MM.1S (cell line): Measurements from ENCODE around the gene EPHA2.

Source experiments
- DNase-seq: peaks from one replicate; pipeline ENCODE4 v3.0.0-alpha.2; 2015
- H2AFZ ChIP-seq: fragments of 300-600 bp; sonication (generic); 2 replicates; pipeline ENCODE4 v1.6.0; 2016; ENCODE audit warnings: antibody characterized with exemption, low read length
- H3F3A ChIP-seq: fragments of 300-600 bp; sonication (generic); 2 replicates; pipeline ENCODE4 v1.6.1; 2016; ENCODE audit warnings: mild to moderate bottlenecking, antibody characterized with exemption, low read length, moderate library complexity, mixed read lengths; ENCODE audit not compliant: insufficient read depth
- H3K27ac ChIP-seq: fragments of 300-600 bp; sonication (generic); 2 replicates; pipeline ENCODE4 v1.5.1; 2016; ENCODE audit warnings: mild to moderate bottlenecking, low read length
- H3K27me3 ChIP-seq: fragments of 300-600 bp; sonication (generic); replicated peaks from 2 replicates; pipeline ENCODE4 v1.6.0; 2016; ENCODE audit warnings: low read length; ENCODE audit not compliant: insufficient read depth
- H3K36me3 ChIP-seq: fragments of 300-600 bp; sonication (generic); replicated peaks from 2 replicates; pipeline ENCODE4 v1.6.1; 2016; ENCODE audit warnings: mild to moderate bottlenecking, low read length, mixed read lengths; ENCODE audit not compliant: insufficient read depth
- H3K4me1 ChIP-seq: fragments of 300-600 bp; sonication (generic); 2 replicates; pipeline ENCODE4 v1.6.1; 2016; ENCODE audit warnings: low read length, mixed read lengths
- H3K4me2 ChIP-seq: fragments of 300-600 bp; sonication (generic); 2 replicates; pipeline ENCODE4 v1.6.0; 2016; ENCODE audit warnings: low read depth, low read length
- H3K4me3 ChIP-seq: fragments of 300-600 bp; sonication (generic); 2 replicates; pipeline ENCODE4 v1.5.1; 2016; ENCODE audit warnings: low read length, mixed read lengths
- H3K79me2 ChIP-seq: fragments of 300-600 bp; sonication (generic); 2 replicates; pipeline ENCODE4 v1.6.1; 2016; ENCODE audit warnings: mixed run types, low read length, mixed read lengths
- H3K9ac ChIP-seq: fragments of 300-600 bp; sonication (generic); 2 replicates; pipeline ENCODE4 v1.6.1; 2016; ENCODE audit warnings: low read length, mixed read lengths
- H3K9me2 ChIP-seq: fragments of 300-600 bp; sonication (generic); replicated peaks from 2 replicates; pipeline ENCODE4 v1.6.1; 2016; ENCODE audit warnings: mild to moderate bottlenecking, low read length, mixed read lengths; ENCODE audit not compliant: insufficient read depth
- H3K9me3 ChIP-seq: fragments of 300-600 bp; sonication (generic); replicated peaks from 2 replicates; pipeline ENCODE4 v1.6.1; 2016; ENCODE audit warnings: mild to moderate bottlenecking, low read length, mixed read lengths; ENCODE audit not compliant: insufficient read depth
- H4K20me1 ChIP-seq: fragments of 300-600 bp; sonication (generic); 2 replicates; pipeline ENCODE4 v1.6.1; 2016; ENCODE audit warnings: mild to moderate bottlenecking, low read length, moderate library complexity, mixed read lengths; ENCODE audit not compliant: insufficient read depth
- CTCF ChIP-seq: fragments of 300-600 bp; sonication (generic); IDR thresholded peaks from 2 replicates; pipeline ENCODE4 v1.5.1; 2016; ENCODE audit warnings: antibody characterized with exemption, low read length, mixed read lengths
- EZH2 ChIP-seq: fragments of 300-600 bp; sonication (generic); optimal IDR thresholded peaks from 2 replicates; pipeline ENCODE3; 2017; ENCODE audit warnings: low read depth, mild to moderate bottlenecking, antibody characterized with exemption, low read length, mixed read lengths
- EZH2phosphoT487 ChIP-seq: fragments of 300-600 bp; sonication (generic); IDR thresholded peaks from 2 replicates; pipeline ENCODE4 v1.6.1; 2018; ENCODE audit warnings: antibody characterized with exemption, low read length

Gene EPHA2

GRCh38 chr1:16127676-16128337 is 28.1 kb downstream of the EPHA2 start:
- Histone ChIP-seq H3K9me2 (no peaks in the 10 kb centered on the region), H3K27me3 (peaks cover 96% of the 10 kb centered on the region), H3K9me3 (no peaks in the 10 kb centered on the region), H3K9ac (no peak overlapping the region), H3K4me3 (no peak overlapping the region), H3K27ac (no peak overlapping the region), H3K4me1 (no peaks in the 10 kb centered on the region), H3K36me3 (no peaks in the 10 kb centered on the region), H2AFZ (no peak overlapping the region), H4K20me1 (no peaks in the 10 kb centered on the region), H3K79me2 (no peaks in the 10 kb centered on the region), H3F3A (no peaks in the 10 kb centered on the region), H3K4me2 (no peak overlapping the region)
- no peak for DNase-seq
- TF ChIP-seq EZH2phosphoT487 (no peak), EZH2 (no peak), CTCF (no peak)

DNA sequence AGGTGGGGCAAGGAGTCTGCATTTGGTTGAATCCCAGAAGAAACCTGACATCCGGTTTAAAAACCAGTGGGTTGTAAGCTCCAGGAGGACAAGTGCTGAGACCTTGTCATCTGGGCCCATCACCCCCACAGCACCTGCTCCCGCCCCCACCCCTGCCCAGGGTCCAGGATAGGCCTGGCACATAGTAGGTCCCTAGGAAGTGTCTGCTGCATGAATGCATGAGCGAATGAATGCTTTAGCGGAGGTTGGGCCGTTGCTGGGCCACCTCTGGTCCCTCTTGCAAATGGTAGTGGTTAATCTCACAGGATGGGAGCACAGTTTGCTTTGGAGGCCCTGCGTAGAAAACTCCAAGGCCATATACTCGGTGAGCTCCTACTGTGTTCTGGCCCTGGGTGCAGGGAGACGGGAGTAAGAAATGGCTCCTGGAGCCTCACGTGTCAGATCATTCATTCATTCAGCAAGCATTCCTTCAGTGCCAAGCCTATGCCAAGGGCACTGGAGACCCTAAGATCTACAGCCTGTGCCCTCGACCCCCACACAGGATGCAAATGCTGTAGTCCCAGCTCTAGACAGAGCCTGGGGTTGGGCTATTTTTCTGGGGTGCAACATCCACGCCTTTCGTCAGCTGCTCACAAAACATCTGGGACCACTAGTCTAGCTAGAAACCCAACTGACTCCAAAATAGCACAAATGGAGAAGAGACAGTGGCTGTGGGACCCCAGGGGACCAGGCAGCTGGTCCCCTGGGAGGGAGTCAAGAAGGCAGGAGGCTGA is 28.9 kb downstream of the EPHA2 start:
- no peak overlapping the region for H3K9ac ChIP-seq
- no peaks in the 10 kb centered on the region for H3K79me2 ChIP-seq
- no peaks in the 10 kb centered on the region for H3K36me3 ChIP-seq
- no peaks in the 10 kb centered on the region for H3K9me3 ChIP-seq
- no peak for DNase-seq
- H4K20me1 ChIP-seq, result no peaks in the 10 kb centered on the region
- no peak overlapping the region for H2AFZ ChIP-seq
- TF ChIP-seq EZH2 (no peak), CTCF (no peak)
- H3K4me2 ChIP-seq, result no peak overlapping the region
- no peaks in the 10 kb centered on the region for H3F3A ChIP-seq
- no peaks in the 10 kb centered on the region for H3K4me1 ChIP-seq
- H3K27ac ChIP-seq, result no peak overlapping the region
- peaks cover 98% of the 10 kb centered on the region for H3K27me3 ChIP-seq
- H3K4me3 ChIP-seq, result no peak overlapping the region
- H3K9me2 ChIP-seq, result no peaks in the 10 kb centered on the region

DNA sequence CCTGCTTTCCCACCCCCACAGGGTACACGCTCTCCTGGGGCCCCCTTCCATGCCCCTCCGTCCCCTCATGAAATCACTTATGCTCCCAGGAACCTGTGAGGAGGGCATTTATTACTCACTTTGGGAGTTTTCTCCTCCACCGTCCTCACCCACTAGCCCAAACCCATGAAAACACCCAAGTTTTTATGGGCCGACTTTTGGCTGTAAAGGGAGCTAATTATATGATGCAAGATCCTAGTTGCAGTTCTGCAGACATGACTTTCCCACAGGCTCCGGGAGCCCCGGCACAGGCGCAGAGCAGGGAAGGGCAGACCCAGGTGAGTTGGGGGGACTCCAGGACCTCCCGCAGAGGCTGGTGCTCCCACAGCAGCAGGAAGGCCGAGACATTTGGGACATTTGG is 29.7 kb downstream of the EPHA2 start:
- Histone ChIP-seq H3K9ac (no peak overlapping the region), H2AFZ (no peak overlapping the region), H3K9me3 (no peaks in the 10 kb centered on the region), H3K4me1 (no peaks in the 10 kb centered on the region), H3K79me2 (no peaks in the 10 kb centered on the region), H3K4me2 (no peak overlapping the region), H3K9me2 (no peaks in the 10 kb centered on the region), H4K20me1 (no peaks in the 10 kb centered on the region), H3K27me3 (peaks cover 96% of the 10 kb centered on the region), H3F3A (no peaks in the 10 kb centered on the region), H3K4me3 (no peak overlapping the region), H3K36me3 (no peaks in the 10 kb centered on the region), H3K27ac (no peak overlapping the region)
- DNase-seq, result no peak
- TF ChIP-seq CTCF, result no peak
- no peak for TF ChIP-seq EZH2phosphoT487
- TF ChIP-seq EZH2, result no peak
